Panc1 (cell line): ENCODE results near the gene STMN1.

ENCODE experiments used
- POLR2AphosphoS5 ChIP-seq: IDR thresholded peaks from 2 replicates; pipeline ENCODE4 v1.6.1; 2012; ENCODE audit warnings: mild to moderate bottlenecking, low read depth, low read length, moderate library complexity
- TCF7L2 ChIP-seq: IDR thresholded peaks from 2 replicates; pipeline ENCODE4 v1.6.1; 2011; ENCODE audit warnings: mild to moderate bottlenecking, low read depth, low read length, inconsistent platforms
- TF ChIP-seq, protein P1 (sequence below): fragments of 450-650 bp; IDR thresholded peaks from 2 replicates; pipeline ENCODE4 v1.5.1; 2017; ENCODE audit warnings: mild to moderate bottlenecking

DNA sequence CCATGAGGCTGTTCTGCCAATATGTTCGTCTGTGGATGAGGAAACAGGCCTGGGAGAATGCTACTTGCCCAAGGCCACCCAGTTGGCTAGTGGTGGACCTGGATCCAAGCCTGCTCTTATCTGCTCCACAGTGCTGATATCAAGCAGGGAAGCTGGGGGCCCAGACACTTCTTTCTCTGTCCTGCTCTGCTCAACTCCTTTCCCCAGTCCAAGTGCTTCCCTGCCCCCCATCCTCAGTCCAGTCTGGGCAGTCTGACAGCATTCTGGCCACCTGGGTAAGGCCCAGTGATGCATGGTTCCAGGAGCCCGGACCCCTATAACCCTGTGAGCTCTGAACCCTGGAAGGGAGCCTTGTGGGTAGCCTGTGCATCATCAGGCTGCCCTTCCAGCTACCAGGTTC, 26.5 kb downstream of the STMN1 start:
- TF ChIP-seq, protein P1, sequence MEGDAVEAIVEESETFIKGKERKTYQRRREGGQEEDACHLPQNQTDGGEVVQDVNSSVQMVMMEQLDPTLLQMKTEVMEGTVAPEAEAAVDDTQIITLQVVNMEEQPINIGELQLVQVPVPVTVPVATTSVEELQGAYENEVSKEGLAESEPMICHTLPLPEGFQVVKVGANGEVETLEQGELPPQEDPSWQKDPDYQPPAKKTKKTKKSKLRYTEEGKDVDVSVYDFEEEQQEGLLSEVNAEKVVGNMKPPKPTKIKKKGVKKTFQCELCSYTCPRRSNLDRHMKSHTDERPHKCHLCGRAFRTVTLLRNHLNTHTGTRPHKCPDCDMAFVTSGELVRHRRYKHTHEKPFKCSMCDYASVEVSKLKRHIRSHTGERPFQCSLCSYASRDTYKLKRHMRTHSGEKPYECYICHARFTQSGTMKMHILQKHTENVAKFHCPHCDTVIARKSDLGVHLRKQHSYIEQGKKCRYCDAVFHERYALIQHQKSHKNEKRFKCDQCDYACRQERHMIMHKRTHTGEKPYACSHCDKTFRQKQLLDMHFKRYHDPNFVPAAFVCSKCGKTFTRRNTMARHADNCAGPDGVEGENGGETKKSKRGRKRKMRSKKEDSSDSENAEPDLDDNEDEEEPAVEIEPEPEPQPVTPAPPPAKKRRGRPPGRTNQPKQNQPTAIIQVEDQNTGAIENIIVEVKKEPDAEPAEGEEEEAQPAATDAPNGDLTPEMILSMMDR: no peak
- TF ChIP-seq POLR2AphosphoS5 (no peak), TCF7L2 (no peak)
